C1 segment of cervical spinal cord (tissue), 14 donors: Measurements from ENCODE around the gene BTBD9.
"Not testable (repeated sequence)": the region's sequence is repeated elsewhere in the genome, so short reads cannot be mapped to it uniquely, and the experiment has no call there.

Experiments
- DNase-seq, 14 donors: peaks; one replicate each; lab custom pipeline; 2025; lab: John Stamatoyannopoulos, UW

The BTBD9 gene

GRCh38 chr6:38649744-38650143, 10.0 kb upstream of the BTBD9 start:
- DNase-seq: no peak

GRCh38 chr6:38648629-38649028, 8.9 kb upstream of the BTBD9 start:
- DNase-seq: no peak

- DNase-seq: peak in 1 of 14 donors; percentile 5
Observed at GRCh38 chr6:38646166-38646878, 6.6 kb upstream of the BTBD9 start.

GRCh38 chr6:38644951-38645350, 5.2 kb upstream of the BTBD9 start:
- DNase-seq: no peak

GRCh38 chr6:38640216-38640909, 634 bp upstream of the BTBD9 start:
- DNase-seq: peak in 5 of 14 donors; percentile 13 to 64 (median 35)

- DNase-seq: peak in 5 of 14 donors; percentile 14 to 75 (median 64)
Observed at GRCh38 chr6:38638941-38639497, 710 bp downstream of the BTBD9 start.

- DNase-seq: no peak
Observed at GRCh38 chr6:38637756-38638155, 2.0 kb downstream of the BTBD9 start.

- no peak for DNase-seq
Observed at GRCh38 chr6:38636027-38636426, 3.7 kb downstream of the BTBD9 start.

- DNase-seq: no peak
Observed at GRCh38 chr6:38634518-38634917, 5.2 kb downstream of the BTBD9 start.

GRCh38 chr6:38632490-38632889, 7.2 kb downstream of the BTBD9 start:
- no peak for DNase-seq

- DNase-seq: no peak
Observed at GRCh38 chr6:38631186-38631783, 8.4 kb downstream of the BTBD9 start.

GRCh38 chr6:38625217-38625616, 14.5 kb downstream of the BTBD9 start:
- DNase-seq: no peak

- not testable (repeated sequence) for DNase-seq
Observed at GRCh38 chr6:38619342-38619741, 20.4 kb downstream of the BTBD9 start.

GRCh38 chr6:38618301-38618700, 21.4 kb downstream of the BTBD9 start:
- DNase-seq: not testable (repeated sequence)

GRCh38 chr6:38617856-38618255, 21.9 kb downstream of the BTBD9 start:
- DNase-seq: no peak

- no peak for DNase-seq
Observed at GRCh38 chr6:38612143-38612965, 27.4 kb downstream of the BTBD9 start.

GRCh38 chr6:38610050-38610625, 29.6 kb downstream of the BTBD9 start:
- no peak for DNase-seq

GRCh38 chr6:38604700-38605099, 35.0 kb downstream of the BTBD9 start:
- no peak for DNase-seq

- no peak for DNase-seq
Observed at GRCh38 chr6:38603966-38604365, 35.8 kb downstream of the BTBD9 start.

- no peak for DNase-seq
Observed at GRCh38 chr6:38603496-38603895, 36.2 kb downstream of the BTBD9 start.

- no peak for DNase-seq
Observed at GRCh38 chr6:38599966-38600550, 39.7 kb downstream of the BTBD9 start.
